ENCODE measurements around the gene UBE3D.
A peak's percentile ranks its signal among the peaks of the same experiment; 100 is the strongest.

Gene UBE3D

GRCh38 chr6:83072726-83073125 is 7.1 kb upstream of the UBE3D start:
- Histone ChIP-seq H3K4me2 (ENCODE audit: low read depth, low read length, poor library complexity, severe bottlenecking) (no peak overlapping the region), H2AFZ (ENCODE audit: low read depth, low read length, severe bottlenecking) (no peak overlapping the region), H3F3A (ENCODE audit: insufficient read depth) (peaks cover 28% of the 10 kb centered on the region), H3K27me3 (ENCODE audit: low read length) (no peaks in the 10 kb centered on the region), H3K4me3 (ENCODE audit: insufficient read depth, low read length, poor library complexity, severe bottlenecking) (no peak overlapping the region), H3K9me2 (replicated peaks; ENCODE audit: insufficient read depth, low read length) (no peaks in the 10 kb centered on the region), H3K27ac (ENCODE audit: low read depth, low read length) (no peak overlapping the region), H3K79me2 (ENCODE audit: insufficient read depth, low read length) (peaks cover 97% of the 10 kb centered on the region), H4K20me1 (ENCODE audit: low read depth, low read length) (no peaks in the 10 kb centered on the region), H3K9me3 (ENCODE audit: insufficient read depth, low read length) (no peaks in the 10 kb centered on the region), H3K36me3 (ENCODE audit: low read length) (peaks cover 20% of the 10 kb centered on the region), H3K9ac (ENCODE audit: low read length) (no peak overlapping the region)
- no peak for TF ChIP-seq CTCF (IDR thresholded peaks at IDR 0.05; ENCODE audit: insufficient read depth, low read length, poor library complexity, severe bottlenecking)
- no peak for TF ChIP-seq EZH2phosphoT487 (conservative IDR thresholded peaks at IDR 0.05; ENCODE audit: low read length)

GRCh38 chr6:83071707-83072106 is 6.1 kb upstream of the UBE3D start:
- no peak for TF ChIP-seq CTCF (IDR thresholded peaks at IDR 0.05; ENCODE audit: insufficient read depth, low read length, poor library complexity, severe bottlenecking)
- no peak for TF ChIP-seq EZH2phosphoT487 (conservative IDR thresholded peaks at IDR 0.05; ENCODE audit: low read length)
- H3F3A ChIP-seq (ENCODE audit: insufficient read depth): peaks cover 33% of the 10 kb centered on the region
- H3K36me3 ChIP-seq (ENCODE audit: low read length): peaks cover 20% of the 10 kb centered on the region
- no peaks in the 10 kb centered on the region for H3K27me3 ChIP-seq (ENCODE audit: low read length)
- peak overlapping the region; percentile 93 for H3K4me2 ChIP-seq (ENCODE audit: low read depth, low read length, poor library complexity, severe bottlenecking)
- no peaks in the 10 kb centered on the region for H3K9me3 ChIP-seq (ENCODE audit: insufficient read depth, low read length)
- H4K20me1 ChIP-seq (ENCODE audit: low read depth, low read length): no peaks in the 10 kb centered on the region
- peak overlapping the region; percentile 82 for H3K27ac ChIP-seq (ENCODE audit: low read depth, low read length)
- H3K4me3 ChIP-seq (ENCODE audit: insufficient read depth, low read length, poor library complexity, severe bottlenecking): no peak overlapping the region
- H3K79me2 ChIP-seq (ENCODE audit: insufficient read depth, low read length): peaks cover 88% of the 10 kb centered on the region
- H3K9ac ChIP-seq (ENCODE audit: low read length): no peak overlapping the region
- H2AFZ ChIP-seq (ENCODE audit: low read depth, low read length, severe bottlenecking): no peak overlapping the region
- H3K9me2 ChIP-seq (replicated peaks; ENCODE audit: insufficient read depth, low read length): no peaks in the 10 kb centered on the region

GRCh38 chr6:83071023-83071422 is 5.4 kb upstream of the UBE3D start:
- TF ChIP-seq EZH2phosphoT487 (conservative IDR thresholded peaks at IDR 0.05; ENCODE audit: low read length): no peak
- no peak for TF ChIP-seq CTCF (IDR thresholded peaks at IDR 0.05; ENCODE audit: insufficient read depth, low read length, poor library complexity, severe bottlenecking)
- Histone ChIP-seq H3K4me2 (ENCODE audit: low read depth, low read length, poor library complexity, severe bottlenecking) (peak overlapping the region; percentile 93), H4K20me1 (ENCODE audit: low read depth, low read length) (no peaks in the 10 kb centered on the region), H3K9me3 (ENCODE audit: insufficient read depth, low read length) (no peaks in the 10 kb centered on the region), H3K36me3 (ENCODE audit: low read length) (peaks cover 16% of the 10 kb centered on the region), H3K27me3 (ENCODE audit: low read length) (no peaks in the 10 kb centered on the region), H3K79me2 (ENCODE audit: insufficient read depth, low read length) (peaks cover 81% of the 10 kb centered on the region), H2AFZ (ENCODE audit: low read depth, low read length, severe bottlenecking) (peak overlapping the region; percentile 55), H3K9me2 (replicated peaks; ENCODE audit: insufficient read depth, low read length) (no peaks in the 10 kb centered on the region), H3F3A (ENCODE audit: insufficient read depth) (peaks cover 39% of the 10 kb centered on the region), H3K4me3 (ENCODE audit: insufficient read depth, low read length, poor library complexity, severe bottlenecking) (peak overlapping the region; percentile 73), H3K9ac (ENCODE audit: low read length) (peak overlapping the region; percentile 73), H3K27ac (ENCODE audit: low read depth, low read length) (peak overlapping the region; percentile 82)
